K562 (cell line): Measurements from ENCODE around the gene UBE2J2. TPM values are rescaled to one million over a fixed set of nuclear protein-coding genes. Genes with fewer than 3 reads are reported as not detected.

Source experiments
- CCAR2 ChIP-seq: fragments of 200-400 bp; formaldehyde crosslinking; IDR thresholded peaks from 2 replicates; pipeline ENCODE4 v1.6.1; 2017; ENCODE audit warnings: mild to moderate bottlenecking, low read depth, low read length
- CHD1 ChIP-seq: fragments of 200-600 bp; sonication (generic); IDR thresholded peaks from one replicate; pipeline ENCODE4 v1.6.1; 2012; ENCODE audit warnings: mild to moderate bottlenecking, moderate library complexity, low read length, inconsistent platforms
- ETV5 ChIP-seq: sonication (generic); formaldehyde crosslinking; IDR thresholded peaks from 2 replicates; pipeline ENCODE4 v1.4.0; 2020; ENCODE audit warnings: low read depth, mild to moderate bottlenecking, missing genetic modification reagents
- FOXK1 ChIP-seq: sonication (generic); formaldehyde crosslinking; IDR thresholded peaks from 2 replicates; pipeline ENCODE4 v1.8.0; 2022; ENCODE audit warnings: missing genetic modification reagents, mild to moderate bottlenecking, borderline replicate concordance
- FOXP1 ChIP-seq: sonication (generic); formaldehyde crosslinking; IDR thresholded peaks from 2 replicates; pipeline ENCODE4 v1.8.0; 2022; ENCODE audit warnings: mild to moderate bottlenecking, missing genetic modification reagents
- HNRNPLL ChIP-seq: fragments of 200-400 bp; formaldehyde crosslinking; IDR thresholded peaks from 2 replicates; pipeline ENCODE4 v1.6.1; 2017; ENCODE audit warnings: low read length, low read depth, mild to moderate bottlenecking; ENCODE audit not compliant: poor library complexity, severe bottlenecking
- KDM5B ChIP-seq: fragments of 200-600 bp; sonication (generic); IDR thresholded peaks from 2 replicates; pipeline ENCODE4 v1.6.1; 2012; ENCODE audit warnings: low read depth, mild to moderate bottlenecking, moderate library complexity, low read length, control low read depth, inconsistent platforms; ENCODE audit not compliant: insufficient replicate concordance
- POLR2G ChIP-seq: fragments of 200-400 bp; formaldehyde crosslinking; IDR thresholded peaks from 2 replicates; pipeline ENCODE4 v1.6.1; 2017; ENCODE audit warnings: low read depth, mild to moderate bottlenecking, antibody characterized with exemption, low read length, moderate library complexity
- TEAD1 ChIP-seq, 2 experiments: fragments of 450-650 bp in 1 of 2; sonication (generic) in 1 of 2; formaldehyde crosslinking; IDR thresholded peaks; 2 replicates each; pipeline versions ENCODE4 v1.4.0 to v1.8.0; 2020 to 2022; ENCODE audit warnings: mild to moderate bottlenecking in 2 of 2, missing genetic modification reagents in 1 of 2
- TOE1 ChIP-seq, 2 experiments: fragments of 450-650 bp in 1 of 2; sonication (generic) in 1 of 2; formaldehyde crosslinking in 1 of 2; IDR thresholded peaks; 2 replicates each; pipeline versions ENCODE4 v1.7.1 to v1.8.0; 2016 to 2022; ENCODE audit warnings: borderline replicate concordance in 2 of 2, mild to moderate bottlenecking in 2 of 2, antibody characterized with exemption in 1 of 2, inconsistent platforms in 1 of 2, low read depth in 1 of 2, missing genetic modification reagents in 1 of 2, moderate library complexity in 1 of 2
- ZNF668 ChIP-seq: fragments of 250-450 bp; sonication (Bioruptor Pico); IDR thresholded peaks from 2 replicates; pipeline ENCODE4 v1.8.0; 2022; ENCODE audit warnings: mild to moderate bottlenecking, inconsistent platforms
- polyA plus RNA-seq, 8 experiments: library from polyadenylated mRNA; depleted of rRNA in 4 of 8; stranded (reverse) in 5 of 8; unstranded in 3 of 8; fragments of >200 nt; fragmentation: Nextera tagmentation in 2 of 8; fragmentation: Illumina TruSeq in 1 of 8; extraction: Ambion mirVana in 2 of 8; extraction: Trizol in 1 of 8; gene quantifications; 2 replicates each; pipeline versions ENCODE4 v1.2.1 to v1.2.3, GENCODE V29; 2011 to 2014; ENCODE audit warnings: inconsistent platforms in 1 of 8, missing spikeins in 1 of 8
- total RNA-seq, 7 experiments: library from RNA; depleted of rRNA in 6 of 7; stranded (reverse); fragments of >200 nt in 6 of 7; fragmentation: Illumina TruSeq in 2 of 7; extraction: Trizol in 2 of 7; gene quantifications; 2 replicates each; pipeline versions ENCODE4 v1.2.1 to v1.2.3, GENCODE V29; 2011 to 2021; ENCODE audit warnings: low replicate concordance in 1 of 7
- TF ChIP-seq, protein P1 (sequence below): sonication (generic); formaldehyde crosslinking; IDR thresholded peaks from 2 replicates; pipeline ENCODE4 v1.8.0; 2023; ENCODE audit warnings: mild to moderate bottlenecking, missing genetic modification reagents
- TF ChIP-seq, protein P2 (sequence below): fragments of 450-650 bp; IDR thresholded peaks from 2 replicates; pipeline ENCODE4 v1.6.1; 2016
- TF ChIP-seq, protein P3 (sequence below): fragments of 450-650 bp; IDR thresholded peaks from 2 replicates; pipeline ENCODE4 v1.6.1; 2016; ENCODE audit warnings: borderline replicate concordance
- TF ChIP-seq, protein P4 (sequence below): sonication (generic); formaldehyde crosslinking; IDR thresholded peaks from 2 replicates; pipeline ENCODE4 v1.9.0; 2022; ENCODE audit warnings: mild to moderate bottlenecking, missing genetic modification reagents
- TF ChIP-seq, protein P5 (sequence below), 2 experiments: fragments of 200-800 bp in 1 of 2; sonication (Bioruptor generic) in 1 of 2; sonication (generic) in 1 of 2; formaldehyde crosslinking in 1 of 2; IDR thresholded peaks in 1 of 2; conservative IDR thresholded peaks in 1 of 2; 2 replicates each; pipeline versions ENCODE4 v1.5.0 to v1.6.1; 2016 to 2020; ENCODE audit warnings: missing compliant biosample characterization in 1 of 2, missing genetic modification characterization in 1 of 2, missing genetic modification reagents in 1 of 2
- TF ChIP-seq, protein P6 (sequence below), 2 experiments: fragments of 450-650 bp in 1 of 2; sonication (generic) in 1 of 2; formaldehyde crosslinking; conservative IDR thresholded peaks; 2 replicates each; pipeline versions ENCODE4 v1.4.0 to v1.8.1; 2020 to 2022; ENCODE audit warnings: mild to moderate bottlenecking in 1 of 2, missing genetic modification reagents in 1 of 2

UBE2J2 gene
- total and polyA plus RNA-seq, 9 of the 15 experiments (the other 6 are each of a cell fraction or from before 2014, with no cell fraction given) = 0.93 to 112 (median 75.5) TPM

DNA sequence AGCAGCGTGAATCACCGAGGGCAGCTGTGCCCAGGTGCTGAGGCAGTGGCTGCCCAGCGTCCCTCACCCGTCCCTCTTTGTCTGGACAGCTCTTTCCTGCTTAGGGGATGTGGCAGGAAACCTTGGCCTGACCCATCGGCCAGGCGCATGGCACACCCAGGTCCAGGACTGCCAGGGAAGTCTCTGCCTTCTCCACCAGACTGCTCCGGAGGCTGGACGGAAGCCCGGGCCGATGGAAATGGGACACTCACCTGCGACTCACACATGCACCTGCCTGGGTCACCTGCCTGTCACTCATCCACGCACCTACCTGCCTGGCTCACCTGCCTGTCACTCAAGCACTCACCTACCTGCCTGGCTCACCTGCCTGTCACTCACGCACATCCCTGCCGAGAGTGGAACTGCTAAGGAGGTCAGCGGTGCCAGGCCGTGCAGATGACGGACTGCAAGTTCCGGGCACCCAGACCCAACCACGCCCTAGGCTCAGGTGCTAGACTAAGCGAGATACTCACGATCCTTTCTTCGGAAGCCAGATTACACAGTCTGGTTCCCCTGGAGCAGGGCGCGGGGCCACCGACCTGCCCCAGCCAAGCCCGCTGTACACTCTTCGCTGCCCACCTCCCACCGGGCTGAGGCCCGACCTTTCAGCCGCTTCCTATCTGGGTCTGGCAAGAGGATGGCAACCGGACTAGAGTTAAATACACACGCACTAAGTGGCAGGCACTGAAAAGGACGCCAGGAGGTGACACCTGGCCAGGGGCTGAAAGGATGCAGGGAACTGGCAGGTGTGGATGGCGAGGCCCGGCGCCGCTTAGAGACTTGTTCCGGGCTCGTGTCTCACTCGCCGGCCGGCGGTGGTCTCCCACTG, 1.1 kb downstream of the UBE2J2 start (continued):
- TF ChIP-seq, protein P1, sequence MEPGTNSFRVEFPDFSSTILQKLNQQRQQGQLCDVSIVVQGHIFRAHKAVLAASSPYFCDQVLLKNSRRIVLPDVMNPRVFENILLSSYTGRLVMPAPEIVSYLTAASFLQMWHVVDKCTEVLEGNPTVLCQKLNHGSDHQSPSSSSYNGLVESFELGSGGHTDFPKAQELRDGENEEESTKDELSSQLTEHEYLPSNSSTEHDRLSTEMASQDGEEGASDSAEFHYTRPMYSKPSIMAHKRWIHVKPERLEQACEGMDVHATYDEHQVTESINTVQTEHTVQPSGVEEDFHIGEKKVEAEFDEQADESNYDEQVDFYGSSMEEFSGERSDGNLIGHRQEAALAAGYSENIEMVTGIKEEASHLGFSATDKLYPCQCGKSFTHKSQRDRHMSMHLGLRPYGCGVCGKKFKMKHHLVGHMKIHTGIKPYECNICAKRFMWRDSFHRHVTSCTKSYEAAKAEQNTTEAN = 0 out of 2 replicates have a peak, but pooled peaks have one; percentile 16
- no peak for TF ChIP-seq TOE1 (IDR thresholded peaks at IDR 0.05; ENCODE audit: borderline replicate concordance)
- TF ChIP-seq TOE1 (CRISPR knock-in tag; IDR thresholded peaks at IDR 0.05; ENCODE audit: borderline replicate concordance, low read depth) = 0 out of 2 replicates have a peak, but pooled peaks have one; percentile 70
- 0 out of 4 replicates have a peak, but pooled peaks of 1 of the 2 experiments have one; percentile 11 for TF ChIP-seq TEAD1 (CRISPR knock-in tag; IDR thresholded peaks at IDR 0.05)
- TF ChIP-seq KDM5B = peak; percentile 42
- TF ChIP-seq, protein P2, sequence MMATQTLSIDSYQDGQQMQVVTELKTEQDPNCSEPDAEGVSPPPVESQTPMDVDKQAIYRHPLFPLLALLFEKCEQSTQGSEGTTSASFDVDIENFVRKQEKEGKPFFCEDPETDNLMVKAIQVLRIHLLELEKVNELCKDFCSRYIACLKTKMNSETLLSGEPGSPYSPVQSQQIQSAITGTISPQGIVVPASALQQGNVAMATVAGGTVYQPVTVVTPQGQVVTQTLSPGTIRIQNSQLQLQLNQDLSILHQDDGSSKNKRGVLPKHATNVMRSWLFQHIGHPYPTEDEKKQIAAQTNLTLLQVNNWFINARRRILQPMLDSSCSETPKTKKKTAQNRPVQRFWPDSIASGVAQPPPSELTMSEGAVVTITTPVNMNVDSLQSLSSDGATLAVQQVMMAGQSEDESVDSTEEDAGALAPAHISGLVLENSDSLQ = peak; percentile 82
- TF ChIP-seq, protein P3, sequence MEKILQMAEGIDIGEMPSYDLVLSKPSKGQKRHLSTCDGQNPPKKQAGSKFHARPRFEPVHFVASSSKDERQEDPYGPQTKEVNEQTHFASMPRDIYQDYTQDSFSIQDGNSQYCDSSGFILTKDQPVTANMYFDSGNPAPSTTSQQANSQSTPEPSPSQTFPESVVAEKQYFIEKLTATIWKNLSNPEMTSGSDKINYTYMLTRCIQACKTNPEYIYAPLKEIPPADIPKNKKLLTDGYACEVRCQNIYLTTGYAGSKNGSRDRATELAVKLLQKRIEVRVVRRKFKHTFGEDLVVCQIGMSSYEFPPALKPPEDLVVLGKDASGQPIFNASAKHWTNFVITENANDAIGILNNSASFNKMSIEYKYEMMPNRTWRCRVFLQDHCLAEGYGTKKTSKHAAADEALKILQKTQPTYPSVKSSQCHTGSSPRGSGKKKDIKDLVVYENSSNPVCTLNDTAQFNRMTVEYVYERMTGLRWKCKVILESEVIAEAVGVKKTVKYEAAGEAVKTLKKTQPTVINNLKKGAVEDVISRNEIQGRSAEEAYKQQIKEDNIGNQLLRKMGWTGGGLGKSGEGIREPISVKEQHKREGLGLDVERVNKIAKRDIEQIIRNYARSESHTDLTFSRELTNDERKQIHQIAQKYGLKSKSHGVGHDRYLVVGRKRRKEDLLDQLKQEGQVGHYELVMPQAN = 0 out of 2 replicates have a peak, but pooled peaks have one; percentile 21
- TF ChIP-seq CHD1 = peak; percentile 26
- TF ChIP-seq, protein P4, sequence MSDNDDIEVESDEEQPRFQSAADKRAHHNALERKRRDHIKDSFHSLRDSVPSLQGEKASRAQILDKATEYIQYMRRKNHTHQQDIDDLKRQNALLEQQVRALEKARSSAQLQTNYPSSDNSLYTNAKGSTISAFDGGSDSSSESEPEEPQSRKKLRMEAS (CRISPR knock-in tag) = peak; percentile 20; the same call in 1 of the 2 replicates
- peak; percentile 12 for TF ChIP-seq HNRNPLL
- TF ChIP-seq, protein P5, sequence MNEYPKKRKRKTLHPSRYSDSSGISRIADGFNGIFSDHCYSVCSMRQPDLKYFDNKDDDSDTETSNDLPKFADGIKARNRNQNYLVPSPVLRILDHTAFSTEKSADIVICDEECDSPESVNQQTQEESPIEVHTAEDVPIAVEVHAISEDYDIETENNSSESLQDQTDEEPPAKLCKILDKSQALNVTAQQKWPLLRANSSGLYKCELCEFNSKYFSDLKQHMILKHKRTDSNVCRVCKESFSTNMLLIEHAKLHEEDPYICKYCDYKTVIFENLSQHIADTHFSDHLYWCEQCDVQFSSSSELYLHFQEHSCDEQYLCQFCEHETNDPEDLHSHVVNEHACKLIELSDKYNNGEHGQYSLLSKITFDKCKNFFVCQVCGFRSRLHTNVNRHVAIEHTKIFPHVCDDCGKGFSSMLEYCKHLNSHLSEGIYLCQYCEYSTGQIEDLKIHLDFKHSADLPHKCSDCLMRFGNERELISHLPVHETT (CRISPR knock-in tag; conservative IDR thresholded peaks at IDR 0.05 in 1 of 2, IDR thresholded peaks at IDR 0.05 in 1 of 2) = no peak
- TF ChIP-seq ZNF668 (CRISPR knock-in tag) = no peak
- no peak for TF ChIP-seq FOXP1 (CRISPR knock-in tag)
- TF ChIP-seq ETV5 (CRISPR knock-in tag) = no peak
- no peak for TF ChIP-seq FOXK1 (CRISPR knock-in tag)
- peak; percentile 50; the same call in 1 of the 2 replicates for TF ChIP-seq POLR2G
- TF ChIP-seq CCAR2 = no peak
- TF ChIP-seq, protein P6, sequence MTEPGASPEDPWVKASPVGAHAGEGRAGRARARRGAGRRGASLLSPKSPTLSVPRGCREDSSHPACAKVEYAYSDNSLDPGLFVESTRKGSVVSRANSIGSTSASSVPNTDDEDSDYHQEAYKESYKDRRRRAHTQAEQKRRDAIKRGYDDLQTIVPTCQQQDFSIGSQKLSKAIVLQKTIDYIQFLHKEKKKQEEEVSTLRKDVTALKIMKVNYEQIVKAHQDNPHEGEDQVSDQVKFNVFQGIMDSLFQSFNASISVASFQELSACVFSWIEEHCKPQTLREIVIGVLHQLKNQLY (CRISPR knock-in tag; conservative IDR thresholded peaks at IDR 0.05) = no peak
- TF ChIP-seq, all 486 proteins: peak for 25
